Right lobe of liver (tissue), 6 donors: ENCODE measurements around the gene SCARF2. TPM values are rescaled to one million over a fixed set of nuclear protein-coding genes. Genes with fewer than 3 reads are reported as not detected.

Experiments
- ATAC-seq, 4 donors: fragments of 200-7000 bp; cut with Tn5 transposase; one replicate each; pipeline ENCODE4 v1.9.1; 2020; ENCODE audit warnings: mild to moderate bottlenecking in 4 of 4, moderate library complexity in 4 of 4
- DNase-seq, 3 donors: peaks; one replicate each; pipeline ENCODE4 v3.0.0-alpha.2; 2020
- H3K27ac ChIP-seq, 3 donors: fragments of 200-600 bp; one replicate each; pipeline ENCODE4 v1.8.0; 2022
- H3K27me3 ChIP-seq, 2 donors: fragments of 200-600 bp; one replicate each; pipeline ENCODE4 v1.8.0; 2022
- H3K36me3 ChIP-seq, 4 donors: fragments of 200-600 bp; sonication (generic) in 1 of 4; one replicate each; pipeline versions ENCODE4 v1.5.1 to v1.8.0; 2017 to 2022; ENCODE audit warnings: control low read depth in 1 of 4
- H3K4me1 ChIP-seq, 4 donors: fragments of 200-600 bp; sonication (generic) in 1 of 4; one replicate each; pipeline versions ENCODE4 v1.5.1 to v1.8.0; 2017 to 2022; ENCODE audit warnings: control low read depth in 1 of 4
- H3K4me3 ChIP-seq, 3 donors: fragments of 200-600 bp; one replicate each; pipeline ENCODE4 v1.8.0; 2022
- H3K9me3 ChIP-seq, 4 donors: fragments of 200-600 bp; sonication (generic) in 1 of 4; one replicate each; pipeline versions ENCODE4 v1.5.1 to v1.8.0; 2017 to 2022; ENCODE audit warnings: control low read depth in 1 of 4
- CTCF ChIP-seq, 4 donors: fragments of 200-600 bp in 3 of 4; fragments of 450-650 bp in 1 of 4; IDR thresholded peaks; one replicate each; pipeline versions ENCODE4 v1.5.1 to v1.8.0; 2016 to 2022; ENCODE audit warnings: antibody characterized with exemption in 4 of 4, mild to moderate bottlenecking in 2 of 4
- POLR2A ChIP-seq: fragments of 450-650 bp; IDR thresholded peaks from one replicate; pipeline ENCODE4 v1.6.1; 2017; ENCODE audit warnings: antibody characterized with exemption, mild to moderate bottlenecking
- WGBS: methylation state at CpG from one replicate; pipeline ENCODE4 v1.1.6; 2018; ENCODE audit warnings: low coverage, low lambda C conversion rate; ENCODE audit not compliant: insufficient coverage; ENCODE audit errors: missing lambda C conversion rate; 5-methylcytosine and 5-hydroxymethylcytosine counted together
- intact Hi-C, 2 donors: fragments of 100-400 bp; cut with DNase I; formaldehyde crosslinking; loops; one replicate each; pipeline versions ENCODE4 v1.11.2 to v1.14.1; 2022
- total RNA-seq, 6 experiments: library from RNA; depleted of rRNA in 2 of 6; stranded (reverse); fragments of >200 nt in 2 of 6; fragmentation: NEBNext Ultra II Directional in 3 of 6; extraction: Animal tissue kit (Norgen Biotek cat#: 25700) in 3 of 6; gene quantifications; one replicate each; pipeline versions ENCODE4 v1.1.0 to v1.2.4, GENCODE V29; 2016 to 2023
- donor health status: DM: no; HTN: yes; CAD: no.
- donor health status: DM: no; HTN: no; CAD: no.
- donor health status: DM: no; HTN: no; CAD: no.
- donor health status: DM: no; HTN: yes; CAD: no.
- donor health status: DM: no; HTN: yes; CAD: no.

SCARF2 gene
- total RNA-seq, 6 experiments from 2014 or later, result 1.1 to 3.4 (median 1.8) TPM

DNA sequence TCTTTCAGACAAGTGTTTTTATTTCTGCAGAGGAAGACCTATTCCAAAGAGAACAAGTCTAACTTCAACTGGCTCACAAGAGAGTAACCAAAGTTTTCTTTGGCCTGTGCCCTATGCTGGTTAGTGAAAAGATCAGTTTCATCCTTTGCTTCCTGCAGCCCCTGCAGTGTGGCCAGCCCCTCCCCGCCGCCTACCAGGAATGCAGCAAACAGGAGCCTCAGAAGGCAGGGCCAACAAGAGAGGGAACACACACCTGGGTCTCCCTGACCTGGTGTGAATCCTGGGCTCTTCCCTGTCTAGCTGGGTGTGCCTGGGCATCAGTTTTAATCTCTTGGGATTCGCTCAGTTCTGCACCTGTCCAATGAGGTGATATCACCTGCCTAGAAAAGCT lies 21.5 kb upstream of the SCARF2 start:
- Histone ChIP-seq H3K27ac (no peak overlapping the region), H3K27me3 (no peaks in the 10 kb centered on the region), H3K4me3 (no peak overlapping the region), H3K9me3 (no peaks in the 10 kb centered on the region), H3K4me1 (no peaks in the 10 kb centered on the region), H3K36me3 (peaks cover 0 to 8% (median 2%) of the 10 kb centered on the region in 4 donors)
- 100% methylated on average over 1 of the region's 3 CpGs for WGBS
- TF ChIP-seq POLR2A (no peak), CTCF (IDR thresholded peaks at IDR 0.05) (no peak)
- DNase-seq (peak in 1 of 3 donors; percentile 15), ATAC-seq (no peak)
- intact Hi-C loops, result loop anchor here (5.0 kb wide), 2 partner anchors 37 to 42 kb away; no protein-coding TSS in a partner anchor

DNA sequence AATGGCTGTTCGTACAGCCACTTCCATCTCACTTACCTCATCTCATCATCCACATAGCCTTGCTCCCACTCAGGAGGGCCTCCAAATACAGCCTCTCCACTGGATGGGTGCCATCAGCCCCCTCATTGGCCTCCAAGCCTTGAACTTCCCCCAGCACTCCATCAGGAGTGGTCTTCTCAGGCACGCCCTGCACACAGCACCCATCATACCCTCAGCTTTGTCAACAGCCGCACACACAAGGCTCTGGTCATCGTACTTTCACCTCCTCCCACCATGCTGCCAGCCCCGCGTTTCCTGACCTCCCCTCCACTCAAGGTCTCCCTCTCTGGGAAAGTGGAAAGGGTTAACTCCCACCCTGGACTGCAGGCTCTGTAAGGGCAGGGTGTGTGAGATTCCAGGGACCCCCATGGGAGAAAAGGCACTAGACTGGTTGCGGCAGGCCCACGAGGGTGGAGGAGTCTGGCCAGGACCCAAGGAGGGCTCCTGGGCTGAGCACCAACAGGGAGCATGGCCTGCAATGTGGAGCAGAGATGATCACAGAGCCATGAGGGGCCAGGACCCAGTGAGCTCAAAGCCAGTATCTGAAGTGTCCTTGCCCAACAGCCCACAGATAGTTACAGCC lies 21.0 kb upstream of the SCARF2 start:
- TF ChIP-seq POLR2A (no peak), CTCF (IDR thresholded peaks at IDR 0.05) (no peak)
- Histone ChIP-seq H3K36me3 (peaks cover 0 to 8% (median 2%) of the 10 kb centered on the region in 4 donors), H3K4me1 (no peaks in the 10 kb centered on the region), H3K27me3 (no peaks in the 10 kb centered on the region), H3K9me3 (no peaks in the 10 kb centered on the region), H3K27ac (no peak overlapping the region), H3K4me3 (no peak overlapping the region)
- DNase-seq (peak in 1 of 3 donors; percentile 40), ATAC-seq (no peak)
- intact Hi-C loops, result loop anchor here (5.0 kb wide), 2 partner anchors 36 to 41 kb away; no protein-coding TSS in a partner anchor
- 74% methylated on average over 4 of the region's 8 CpGs for WGBS

GRCh38 chr22:20457506-20458240 lies 20.0 kb upstream of the SCARF2 start:
- peaks cover 0 to 8% (median 2%) of the 10 kb centered on the region in 4 donors for H3K36me3 ChIP-seq
- H3K27me3 ChIP-seq, result no peaks in the 10 kb centered on the region
- TF ChIP-seq CTCF (IDR thresholded peaks at IDR 0.05), result no peak
- TF ChIP-seq POLR2A, result no peak
- H3K4me3 ChIP-seq, result no peak overlapping the region
- WGBS, result no CpG with 5 or more reads among the region's 15 CpGs
- H3K4me1 ChIP-seq, result no peaks in the 10 kb centered on the region
- no peak for ATAC-seq
- no peak overlapping the region for H3K27ac ChIP-seq
- intact Hi-C loops, result loop anchor here (5.0 kb wide), 2 partner anchors 35 to 40 kb away; no protein-coding TSS in a partner anchor
- DNase-seq, result peak in 1 of 3 donors; percentile 50
- no peaks in the 10 kb centered on the region for H3K9me3 ChIP-seq

- Histone ChIP-seq H3K27me3 (no peaks in the 10 kb centered on the region), H3K9me3 (no peaks in the 10 kb centered on the region), H3K4me1 (no peaks in the 10 kb centered on the region), H3K27ac (no peak overlapping the region), H3K4me3 (no peak overlapping the region), H3K36me3 (peaks cover 0 to 8% (median 2%) of the 10 kb centered on the region in 4 donors)
- ATAC-seq (peak in 2 of 4 donors; percentile 6 to 12), DNase-seq (peak in 1 of 3 donors; percentile 26)
- intact Hi-C loops, result loop anchor here (5.0 kb wide), 2 partner anchors 34 to 39 kb away; no protein-coding TSS in a partner anchor
- WGBS, result 80% methylated on average over 1 of the region's 3 CpGs
- no peak for TF ChIP-seq POLR2A
Observed at GRCh38 chr22:20456722-20457076, 19.1 kb upstream of the SCARF2 start.
